Endothelial cell of umbilical vein (primary cell): ENCODE results near the gene IGF2BP2. TPM values are rescaled to one million over a fixed set of nuclear protein-coding genes. Genes with fewer than 3 reads are reported as not detected.

ENCODE experiments used
- BruUV-seq: library from RNA; stranded (reverse); fragments of 400-500 nt; replicated peaks from 2 replicates; lab custom pipeline; 2021; lab: Mats Ljungman, UMichigan
- CTCF ChIA-PET: fragments of 300-600, 350-600 bp; sonication (Branson Sonifier 250); formaldehyde crosslinking; loops from one replicate; lab custom pipeline; 2021; ENCODE audit warnings: antibody characterized with exemption, inconsistent platforms; lab: Charles Lee
- POLR2A ChIA-PET: fragments of 300-600, 350-600 bp; sonication (Branson Sonifier 250); formaldehyde crosslinking; loops from one replicate; lab custom pipeline; 2021; ENCODE audit warnings: antibody characterized with exemption, inconsistent platforms; lab: Charles Lee
- DNase-seq: peaks from one replicate; pipeline ENCODE4 v3.0.0-alpha.2; 2011; ENCODE audit warnings: low read depth, low spot score
- FAIRE-seq: peaks from 2 replicates; lab custom pipeline; 2011; peaks lifted over from hg19 to GRCh38; lab: Jason Lieb, UNC
- H2AFZ ChIP-seq: 2 replicates; pipeline ENCODE4 v1.6.0; 2012; ENCODE audit warnings: low read depth, low read length, control low read depth, inconsistent platforms
- H3K27ac ChIP-seq: 2 replicates; pipeline ENCODE4 v1.5.1; 2011; ENCODE audit warnings: low read depth, mild to moderate bottlenecking, control low read depth, low read length, moderate library complexity; ENCODE audit not compliant: insufficient read depth
- H3K27me3 ChIP-seq, 2 experiments: 2 replicates each; pipeline versions ENCODE4 v1.6.0 to v1.6.1; 2011; ENCODE audit warnings: low read length in 2 of 2, mixed read lengths in 1 of 2; ENCODE audit not compliant: control insufficient read depth in 2 of 2, insufficient read depth in 2 of 2
- H3K36me3 ChIP-seq, 2 experiments: 2 replicates in 1 of 2; 3 replicates in 1 of 2; pipeline ENCODE4 v1.5.1; 2011; ENCODE audit warnings: low read length in 2 of 2, mild to moderate bottlenecking in 1 of 2, moderate library complexity in 1 of 2; ENCODE audit not compliant: control insufficient read depth in 2 of 2, insufficient read depth in 2 of 2; ENCODE audit errors: extremely low read depth in 1 of 2
- H3K4me1 ChIP-seq: 3 replicates; pipeline ENCODE4 v1.5.1; 2011; ENCODE audit warnings: mild to moderate bottlenecking, low read length; ENCODE audit not compliant: control insufficient read depth, insufficient read depth; ENCODE audit errors: extremely low read depth
- H3K4me2 ChIP-seq: 2 replicates; pipeline ENCODE4 v1.6.1; 2011; ENCODE audit warnings: low read length, control low read depth, mixed read lengths; ENCODE audit not compliant: insufficient read depth
- H3K4me3 ChIP-seq, 3 experiments: fragments of 200-600 bp in 1 of 3; sonication (generic), shearing (Covaris generic) in 1 of 3; replicated peaks in 1 of 3; 2 replicates each; pipeline ENCODE4 v1.5.1; 2011 to 2016; ENCODE audit warnings: control low read depth in 3 of 3, low read length in 3 of 3, mild to moderate bottlenecking in 2 of 3, inconsistent platforms in 1 of 3, low read depth in 1 of 3, moderate library complexity in 1 of 3; ENCODE audit not compliant: insufficient read depth in 1 of 3
- H3K79me2 ChIP-seq: 2 replicates; pipeline ENCODE4 v1.6.0; 2012; ENCODE audit warnings: low read length, inconsistent platforms; ENCODE audit not compliant: control insufficient read depth, insufficient read depth
- H3K9ac ChIP-seq: replicated peaks from 2 replicates; pipeline ENCODE3; 2011; ENCODE audit warnings: low read length, control low read depth; ENCODE audit not compliant: insufficient read depth; ENCODE audit errors: extremely low read depth
- H3K9me1 ChIP-seq: replicated peaks from 3 replicates; pipeline ENCODE4 v1.6.0; 2011; ENCODE audit warnings: mild to moderate bottlenecking, low read length; ENCODE audit not compliant: control insufficient read depth, insufficient read depth; ENCODE audit errors: extremely low read depth
- H3K9me3 ChIP-seq: replicated peaks from 2 replicates; pipeline ENCODE4 v1.5.1; 2012; ENCODE audit warnings: low read length, inconsistent platforms; ENCODE audit not compliant: control insufficient read depth, insufficient read depth
- H4K20me1 ChIP-seq: replicated peaks from 2 replicates; pipeline ENCODE3; 2011; ENCODE audit warnings: mild to moderate bottlenecking, low read length; ENCODE audit not compliant: control insufficient read depth, insufficient read depth; ENCODE audit errors: extremely low read depth
- CTCF ChIP-seq, 2 donors: IDR thresholded peaks; 1 replicate in 1 of 2; 2 replicates in 1 of 2; pipeline ENCODE4 v1.5.1; 2011; ENCODE audit warnings: low read length in 2 of 2, mild to moderate bottlenecking in 2 of 2, moderate library complexity in 2 of 2, control low read depth in 1 of 2, inconsistent platforms in 1 of 2, low read depth in 1 of 2; ENCODE audit not compliant: insufficient read depth in 1 of 2; ENCODE audit errors: extremely low read depth in 1 of 2
- EZH2 ChIP-seq: IDR thresholded peaks from 2 replicates; pipeline ENCODE4 v1.6.1; 2012; ENCODE audit warnings: borderline replicate concordance, low read depth, mild to moderate bottlenecking, moderate library complexity, low read length, inconsistent platforms; ENCODE audit not compliant: severe bottlenecking
- FOS ChIP-seq: IDR thresholded peaks from 2 replicates; pipeline ENCODE4 v1.6.1; 2011; ENCODE audit warnings: mild to moderate bottlenecking, low read length, moderate library complexity, borderline replicate concordance; ENCODE audit not compliant: insufficient read depth
- GATA2 ChIP-seq: IDR thresholded peaks from 2 replicates; pipeline ENCODE4 v1.7.0; 2011; ENCODE audit warnings: low read depth, mild to moderate bottlenecking, moderate library complexity, mixed read lengths, low read length; ENCODE audit not compliant: insufficient read length, insufficient read depth
- JUN ChIP-seq: IDR thresholded peaks from 2 replicates; pipeline ENCODE4 v1.6.1; 2011; ENCODE audit warnings: borderline replicate concordance, low read depth; ENCODE audit not compliant: insufficient read length, insufficient read depth
- MAX ChIP-seq: IDR thresholded peaks from 2 replicates; pipeline ENCODE4 v1.6.1; 2011; ENCODE audit not compliant: insufficient read depth, insufficient read length
- MYC ChIP-seq: IDR thresholded peaks from one replicate; pipeline ENCODE4 v1.6.1; 2011; ENCODE audit warnings: mild to moderate bottlenecking, low read depth, low read length
- POLR2A ChIP-seq: IDR thresholded peaks from 2 replicates; pipeline ENCODE4 v1.6.1; 2012; ENCODE audit warnings: low read depth, mild to moderate bottlenecking, control low read depth, low read length
- POLR2AphosphoS5 ChIP-seq: IDR thresholded peaks from 2 replicates; pipeline ENCODE4 v1.6.1; 2012; ENCODE audit warnings: low read depth, mild to moderate bottlenecking, control low read depth, low read length, moderate library complexity; ENCODE audit not compliant: insufficient read depth
- dilution Hi-C: fragments of 300-500 bp; cut with MboI; formaldehyde crosslinking; loops from one replicate; pipeline ENCODE4 v1.15.0; 2019; ENCODE audit warnings: low sequenced_read_pairs; ENCODE audit not compliant: extremely low pct_ligation_motif_present
- intact Hi-C: fragments of 100-400 bp; cut with micrococcal nuclease; formaldehyde crosslinking; loops from one replicate; pipeline ENCODE4 v1.10.0; 2022
- polyA plus RNA-seq, 4 experiments: library from polyadenylated mRNA; depleted of rRNA in 3 of 4; stranded (reverse) in 3 of 4; unstranded in 1 of 4; fragments of >200 nt; gene quantifications; 2 replicates each; pipeline versions ENCODE4 v1.2.1 to v1.2.3, GENCODE V29; 2011 to 2012; ENCODE audit warnings: missing spikeins in 1 of 4
- total RNA-seq: library from RNA; stranded (reverse); gene quantifications from 2 replicates; pipeline ENCODE4 v1.2.3, GENCODE V29; 2021

The IGF2BP2 gene
- total and polyA plus RNA-seq, 2 donors (not counting 3 experiments of a cell fraction or from before 2014, with no cell fraction given) = 10.7 to 130 TPM

GRCh38 chr3:185831990-185832389, 7.1 kb upstream of the IGF2BP2 start:
- Histone ChIP-seq H3K9me1 (no peaks in the 10 kb centered on the region), H3K9ac (no peak overlapping the region), H3K79me2 (peaks cover 2% of the 10 kb centered on the region), H3K4me3 (no peak overlapping the region), H3K27me3 (no peaks in the 10 kb centered on the region), H3K4me1 (no peaks in the 10 kb centered on the region), H3K4me2 (no peak overlapping the region), H3K36me3 (peaks cover 0 to 2% of the 10 kb centered on the region in 2 experiments), H2AFZ (no peak overlapping the region), H4K20me1 (no peaks in the 10 kb centered on the region), H3K9me3 (no peaks in the 10 kb centered on the region), H3K27ac (no peak overlapping the region)
- ChIA-PET POLR2A (no interaction called here), CTCF (interaction anchor here (1.3 kb wide), 1 partner anchor 96 kb away, joined by 3 read pairs; no protein-coding TSS in a partner anchor)
- dilution Hi-C loops (no loop called here), intact Hi-C loops (no loop called here)
- FAIRE-seq (no peak), DNase-seq (no peak)
- TF ChIP-seq CTCF (IDR thresholded peaks at IDR 0.05; ENCODE audit: extremely low read depth in 1 of 2, insufficient read depth in 1 of 2, low read depth in 1 of 2, low read length in 2 of 2) (no peak), POLR2AphosphoS5 (no peak), POLR2A (no peak), EZH2 (no peak), MAX (no peak), GATA2 (no peak), FOS (no peak), JUN (no peak), MYC (no peak)
- no TSS peak for BruUV-seq
